Mesothelial cell of epicardium (in vitro differentiated cells): ENCODE results near the gene ZNF280A. TPM values are rescaled to one million over a fixed set of nuclear protein-coding genes. Genes with fewer than 3 reads are reported as not detected.
A peak's percentile ranks its signal among the peaks of the same experiment; 100 is the strongest.
"Not testable (repeated sequence)": the region's sequence is repeated elsewhere in the genome, so short reads cannot be mapped to it uniquely, and the experiment has no call there.

Experiments used
- DNase-seq, 2 experiments: peaks; one replicate each; pipeline ENCODE4 v3.0.0; 2021; ENCODE audit warnings: low spot score in 2 of 2; ENCODE audit not compliant: unreplicated experiment in 2 of 2
- H3K27ac Mint-ChIP-seq: 2 replicates; pipeline ENCODE4 v1.8.0; 2021; ENCODE audit warnings: mixed read lengths
- H3K27me3 Mint-ChIP-seq: 2 replicates; pipeline ENCODE4 v1.8.0; 2021; ENCODE audit warnings: low read depth, mixed read lengths
- H3K36me3 Mint-ChIP-seq: 2 replicates; pipeline ENCODE4 v1.8.0; 2021; ENCODE audit warnings: mixed read lengths
- H3K4me1 Mint-ChIP-seq: 2 replicates; pipeline ENCODE4 v1.8.0; 2021; ENCODE audit warnings: mixed read lengths
- H3K4me3 Mint-ChIP-seq: 2 replicates; pipeline ENCODE4 v1.8.0; 2021; ENCODE audit warnings: mild to moderate bottlenecking, moderate library complexity, mixed read lengths
- H3K9me3 Mint-ChIP-seq: 2 replicates; pipeline ENCODE4 v1.8.0; 2021; ENCODE audit warnings: mixed read lengths
- total RNA-seq: library from RNA; stranded (reverse); gene quantifications from 3 replicates; pipeline ENCODE4 v1.2.1, GENCODE V29; 2021
- TF ChIP-seq, protein P1 (sequence below): fragments of 200-600 bp; sonication (generic); IDR thresholded peaks from one replicate; pipeline ENCODE4 v1.5.0; 2021; ENCODE audit warnings: antibody characterized with exemption; ENCODE audit not compliant: unreplicated experiment

The ZNF280A gene
- total RNA-seq, 1 donor from 2014 or later = 0.16 TPM

DNA sequence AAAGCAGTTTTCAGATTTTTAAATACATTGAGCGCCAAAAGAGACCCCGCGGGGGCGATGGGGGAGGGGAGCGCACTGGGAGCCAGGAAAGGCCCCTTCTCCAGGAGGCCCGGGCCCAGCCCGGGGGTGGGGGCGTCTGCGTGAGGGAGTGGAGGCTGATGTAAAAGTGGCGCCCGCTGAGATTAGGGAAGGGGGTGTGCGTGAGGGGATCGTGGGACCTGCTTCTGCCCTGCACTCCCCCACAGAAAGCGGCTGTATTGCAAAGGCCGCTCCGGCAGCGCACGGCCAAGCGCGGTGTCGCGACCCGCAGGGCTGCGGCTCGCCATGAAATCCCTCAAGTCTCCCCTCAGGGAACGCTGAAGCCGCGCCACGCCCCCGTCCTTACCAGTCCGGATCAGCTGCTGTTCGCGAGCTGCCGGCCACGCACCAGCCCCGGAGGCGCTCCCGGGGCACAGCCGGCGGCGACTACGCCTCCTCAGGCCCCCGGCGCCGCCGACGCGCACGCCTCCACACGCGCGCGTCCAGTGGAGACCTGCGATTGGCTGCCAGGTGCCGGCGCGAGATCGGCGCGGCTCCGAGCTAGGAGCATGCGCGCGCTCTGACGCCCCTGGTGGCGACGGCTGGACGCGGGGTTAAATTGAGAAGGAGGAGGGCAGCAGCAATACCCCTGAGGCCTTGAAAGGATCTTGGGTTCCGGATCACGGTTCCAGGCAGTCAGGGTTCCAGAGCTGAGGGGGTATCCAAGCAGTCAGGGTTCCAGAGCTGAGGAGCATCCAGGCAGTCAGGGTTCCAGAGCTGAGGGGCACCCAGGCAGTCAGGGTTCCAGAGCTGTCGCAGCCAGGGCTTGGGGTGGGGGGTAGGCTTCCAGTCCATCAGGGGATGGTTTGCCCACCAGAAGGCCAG lies 11.5 kb downstream of the ZNF280A start, which contains the start of gene ZNF280B:
Gene ZNF280B (minus strand): TSS at position 469 of the 903 bp plus-strand sequence. CDS start 19,344 bp downstream, outside the sequence.
- DNase-seq = peak; percentile 57 to 75
- H3K9me3 Mint-ChIP-seq = peaks cover 17% of the 10 kb centered on the region
- H3K4me3 Mint-ChIP-seq = peak within 1 kb of the TSS; percentile 87
- peaks cover 23% of the 10 kb centered on the region for H3K27me3 Mint-ChIP-seq
- TF ChIP-seq, protein P1, sequence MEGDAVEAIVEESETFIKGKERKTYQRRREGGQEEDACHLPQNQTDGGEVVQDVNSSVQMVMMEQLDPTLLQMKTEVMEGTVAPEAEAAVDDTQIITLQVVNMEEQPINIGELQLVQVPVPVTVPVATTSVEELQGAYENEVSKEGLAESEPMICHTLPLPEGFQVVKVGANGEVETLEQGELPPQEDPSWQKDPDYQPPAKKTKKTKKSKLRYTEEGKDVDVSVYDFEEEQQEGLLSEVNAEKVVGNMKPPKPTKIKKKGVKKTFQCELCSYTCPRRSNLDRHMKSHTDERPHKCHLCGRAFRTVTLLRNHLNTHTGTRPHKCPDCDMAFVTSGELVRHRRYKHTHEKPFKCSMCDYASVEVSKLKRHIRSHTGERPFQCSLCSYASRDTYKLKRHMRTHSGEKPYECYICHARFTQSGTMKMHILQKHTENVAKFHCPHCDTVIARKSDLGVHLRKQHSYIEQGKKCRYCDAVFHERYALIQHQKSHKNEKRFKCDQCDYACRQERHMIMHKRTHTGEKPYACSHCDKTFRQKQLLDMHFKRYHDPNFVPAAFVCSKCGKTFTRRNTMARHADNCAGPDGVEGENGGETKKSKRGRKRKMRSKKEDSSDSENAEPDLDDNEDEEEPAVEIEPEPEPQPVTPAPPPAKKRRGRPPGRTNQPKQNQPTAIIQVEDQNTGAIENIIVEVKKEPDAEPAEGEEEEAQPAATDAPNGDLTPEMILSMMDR = peak; percentile 67
- H3K27ac Mint-ChIP-seq = peak within 1 kb of the TSS; percentile 72
- H3K36me3 Mint-ChIP-seq = peaks cover 29% of the 10 kb centered on the region
- peaks cover 8% of the 10 kb centered on the region for H3K4me1 Mint-ChIP-seq

- DNase-seq = no peak
- peaks cover 8% of the 10 kb centered on the region for H3K4me1 Mint-ChIP-seq
- H3K4me3 Mint-ChIP-seq = peak overlapping the region; percentile 87
- peaks cover 20% of the 10 kb centered on the region for H3K9me3 Mint-ChIP-seq
- peaks cover 15% of the 10 kb centered on the region for H3K27me3 Mint-ChIP-seq
- TF ChIP-seq, protein P1 = no peak
- peak overlapping the region; percentile 72 for H3K27ac Mint-ChIP-seq
- peaks cover 34% of the 10 kb centered on the region for H3K36me3 Mint-ChIP-seq
Measured at GRCh38 chr22:22507743-22508273, 12.3 kb downstream of the ZNF280A start.

- peaks cover 5% of the 10 kb centered on the region for H3K27me3 Mint-ChIP-seq
- peaks cover 22% of the 10 kb centered on the region for H3K9me3 Mint-ChIP-seq
- TF ChIP-seq, protein P1 = no peak
- DNase-seq = no peak
- peaks cover 8% of the 10 kb centered on the region for H3K4me1 Mint-ChIP-seq
- H3K4me3 Mint-ChIP-seq = peak overlapping the region; percentile 13
- peaks cover 44% of the 10 kb centered on the region for H3K36me3 Mint-ChIP-seq
- no peak overlapping the region for H3K27ac Mint-ChIP-seq
Measured at GRCh38 chr22:22506736-22507135, 13.3 kb downstream of the ZNF280A start.

- Mint-ChIP-seq H3K4me1 (no peaks in the 10 kb centered on the region), H3K27ac (no peak overlapping the region), H3K9me3 (peaks cover 10% of the 10 kb centered on the region), H3K27me3 (no peaks in the 10 kb centered on the region), H3K36me3 (peaks cover 41% of the 10 kb centered on the region), H3K4me3 (no peak overlapping the region)
- no peak for DNase-seq
- TF ChIP-seq, protein P1 = no peak
Measured at GRCh38 chr22:22498267-22498666, 21.8 kb downstream of the ZNF280A start.

GRCh38 chr22:22491589-22491988 lies 28.5 kb downstream of the ZNF280A start:
- peaks cover 46% of the 10 kb centered on the region for H3K36me3 Mint-ChIP-seq
- not testable (repeated sequence) for H3K27me3 Mint-ChIP-seq, H3K27ac Mint-ChIP-seq, H3K4me3 Mint-ChIP-seq, DNase-seq, H3K4me1 Mint-ChIP-seq, H3K9me3 Mint-ChIP-seq

- Mint-ChIP-seq H3K27me3 (no peaks in the 10 kb centered on the region), H3K36me3 (peaks cover 46% of the 10 kb centered on the region)
Measured at GRCh38 chr22:22488736-22489135, 31.3 kb downstream of the ZNF280A start.

More at GRCh38 chr22:22488736-22489135, 31.3 kb downstream of the ZNF280A start:
- Mint-ChIP-seq H3K4me1 (peaks cover 6% of the 10 kb centered on the region), H3K4me3 (no peak overlapping the region), H3K9me3 (no peaks in the 10 kb centered on the region), H3K27ac (no peak overlapping the region)
- no peak for DNase-seq
- TF ChIP-seq, protein P1 = no peak
